HG03521 (cell line): ENCODE results near the gene IPO9.

Experiments
- ATAC-seq: cut with Tn5 transposase; IDR thresholded peaks from one replicate; pipeline ENCODE4 v1.9.1; 2021; ENCODE audit warnings: mild to moderate bottlenecking, moderate library complexity; ENCODE audit not compliant: unreplicated experiment

The IPO9 gene

DNA sequence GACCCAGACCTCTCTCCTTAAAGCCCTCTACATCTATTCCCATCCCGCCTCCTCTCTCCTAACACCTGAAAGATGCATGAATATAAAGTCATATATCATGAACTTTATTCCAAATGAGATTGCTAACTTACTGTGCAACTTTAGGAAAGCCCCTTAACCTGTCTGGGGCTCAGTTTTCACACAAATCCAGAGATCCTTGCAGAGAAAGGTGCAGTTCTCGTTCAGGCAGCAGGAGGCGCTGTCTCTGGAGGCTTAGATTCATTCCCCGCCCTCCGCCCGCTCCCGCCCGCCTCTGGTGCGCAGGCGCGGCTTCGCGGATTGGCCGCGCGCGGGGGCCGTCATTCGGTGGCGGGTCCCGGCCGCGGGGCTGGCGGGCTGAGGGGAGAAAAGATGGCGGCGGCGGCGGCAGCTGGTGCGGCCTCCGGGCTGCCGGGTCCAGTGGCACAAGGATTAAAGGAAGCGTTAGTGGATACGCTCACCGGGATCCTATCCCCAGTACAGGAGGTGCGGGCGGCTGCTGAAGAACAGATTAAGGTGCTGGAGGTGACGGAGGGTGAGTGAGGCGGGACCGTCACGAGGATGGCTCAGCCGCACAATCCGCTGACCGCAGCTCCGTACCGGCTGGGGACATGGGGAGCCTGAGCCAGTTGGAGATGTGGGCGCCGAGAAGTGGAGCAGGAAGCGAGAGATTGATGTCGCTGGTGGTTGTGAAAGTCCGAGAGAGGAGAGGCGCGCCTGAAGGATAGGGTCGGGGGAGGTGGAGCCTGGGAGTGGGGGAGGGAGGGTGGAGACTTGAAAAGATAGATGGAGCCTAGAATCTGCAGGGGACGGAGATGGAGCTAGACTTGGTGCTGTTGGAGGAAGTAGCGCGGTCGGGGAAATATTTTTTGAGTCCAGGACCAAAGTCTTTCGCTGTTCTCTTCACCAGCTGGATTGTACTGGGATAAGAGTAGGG, at the start of gene IPO9:
IPO9 (plus strand) TSS at position 338 of the 955 bp plus-strand sequence; CDS start at position 391, 53 bp downstream.
- peak; percentile 92 for ATAC-seq

GRCh38 chr1:201779351-201779880, 49.5 kb upstream of the IPO9 start:
- ATAC-seq: no peak

GRCh38 chr1:201780952-201781351, 48.0 kb upstream of the IPO9 start:
- ATAC-seq: no peak

DNA sequence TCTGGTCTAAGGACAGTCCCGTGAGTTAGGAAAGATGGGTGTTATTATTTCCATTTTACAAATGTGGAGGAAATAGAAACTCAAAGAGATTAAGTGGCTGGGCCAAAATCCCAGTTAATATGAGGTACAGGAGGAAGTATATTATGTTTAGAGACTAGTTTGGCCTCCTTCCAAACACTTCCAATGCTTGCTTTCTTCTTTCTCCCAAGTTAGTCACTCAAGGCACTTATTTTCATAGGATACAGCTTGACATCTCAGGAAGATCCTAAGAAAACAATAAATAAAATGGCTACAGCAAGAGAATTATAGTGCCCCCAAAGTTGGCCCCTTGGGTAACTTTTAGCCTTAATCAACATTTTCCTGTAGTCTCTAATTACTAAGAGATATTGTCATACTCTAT, 47.5 kb upstream of the IPO9 start:
- no peak for ATAC-seq

DNA sequence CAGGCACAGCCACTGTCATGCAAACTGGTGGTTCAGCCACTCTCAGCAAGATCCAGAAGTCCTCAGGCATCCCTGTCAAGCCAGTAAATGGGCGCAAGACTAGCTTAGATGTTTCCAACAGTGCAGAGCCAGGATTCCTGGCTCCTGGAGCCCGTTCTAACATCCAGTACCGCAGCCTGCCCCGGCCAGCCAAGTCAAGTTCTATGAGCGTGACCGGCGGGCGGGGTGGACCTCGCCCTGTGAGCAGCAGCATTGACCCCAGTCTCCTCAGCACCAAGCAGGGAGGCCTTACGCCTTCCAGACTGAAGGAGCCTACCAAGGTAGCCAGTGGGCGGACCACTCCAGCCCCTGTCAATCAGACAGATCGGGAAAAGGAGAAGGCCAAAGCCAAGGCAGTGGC, 46.6 kb upstream of the IPO9 start:
- ATAC-seq: no peak

DNA sequence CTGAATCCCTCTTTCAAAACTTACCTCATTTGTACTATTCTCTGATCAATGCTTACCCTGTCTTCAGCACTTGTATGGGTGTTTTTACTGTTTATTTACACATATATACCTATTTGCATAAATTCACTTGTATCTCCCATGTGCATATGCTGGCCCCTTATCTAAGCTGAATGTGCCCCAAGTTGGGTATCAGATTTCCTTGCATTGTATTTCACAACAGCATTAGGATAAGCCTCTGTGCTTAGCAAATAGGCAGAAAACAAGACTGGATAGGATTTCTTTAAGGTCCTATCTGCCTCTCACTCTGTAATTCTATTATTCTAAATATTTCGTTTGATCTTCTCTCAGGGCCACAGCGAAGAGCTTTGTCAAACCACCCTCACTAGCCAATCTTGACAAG, 45.9 kb upstream of the IPO9 start:
- ATAC-seq: no peak

DNA sequence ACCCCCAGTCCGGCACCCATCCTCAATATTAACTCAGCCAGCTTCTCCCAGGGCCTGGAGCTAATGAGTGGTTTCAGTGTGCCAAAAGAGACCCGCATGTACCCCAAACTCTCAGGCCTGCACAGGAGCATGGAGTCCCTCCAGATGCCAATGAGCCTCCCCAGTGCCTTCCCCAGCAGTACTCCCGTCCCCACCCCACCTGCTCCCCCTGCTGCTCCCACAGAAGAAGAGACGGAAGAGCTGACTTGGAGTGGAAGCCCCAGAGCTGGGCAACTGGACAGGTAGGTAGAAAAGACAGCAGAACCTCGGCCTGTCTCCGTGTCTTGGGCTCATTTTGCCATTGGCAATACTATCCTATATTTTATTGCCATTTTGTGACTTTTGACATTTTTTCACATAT, 45.4 kb upstream of the IPO9 start:
- no peak for ATAC-seq

- no peak for ATAC-seq
Observed at GRCh38 chr1:201785291-201785690, 43.7 kb upstream of the IPO9 start.

DNA sequence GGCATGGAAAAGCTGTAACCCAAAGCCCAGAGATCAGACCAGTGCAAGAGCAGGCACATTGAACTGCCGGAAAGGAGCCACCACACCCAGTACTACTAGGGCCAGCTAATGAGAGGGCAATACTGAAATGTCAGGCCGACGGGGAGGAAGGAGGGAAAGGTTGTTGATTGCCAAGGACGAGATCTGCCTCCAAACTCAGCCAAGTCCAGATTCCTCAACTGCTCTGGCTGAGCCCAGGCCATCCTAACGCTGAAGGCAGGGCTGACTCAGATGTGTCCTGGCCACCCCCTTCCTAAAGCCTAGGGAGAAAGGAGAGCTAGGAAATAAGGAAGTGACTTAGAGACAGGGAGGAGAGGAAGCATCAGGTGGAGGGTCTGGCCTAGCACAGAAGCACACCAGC, 42.1 kb upstream of the IPO9 start:
- no peak for ATAC-seq

DNA sequence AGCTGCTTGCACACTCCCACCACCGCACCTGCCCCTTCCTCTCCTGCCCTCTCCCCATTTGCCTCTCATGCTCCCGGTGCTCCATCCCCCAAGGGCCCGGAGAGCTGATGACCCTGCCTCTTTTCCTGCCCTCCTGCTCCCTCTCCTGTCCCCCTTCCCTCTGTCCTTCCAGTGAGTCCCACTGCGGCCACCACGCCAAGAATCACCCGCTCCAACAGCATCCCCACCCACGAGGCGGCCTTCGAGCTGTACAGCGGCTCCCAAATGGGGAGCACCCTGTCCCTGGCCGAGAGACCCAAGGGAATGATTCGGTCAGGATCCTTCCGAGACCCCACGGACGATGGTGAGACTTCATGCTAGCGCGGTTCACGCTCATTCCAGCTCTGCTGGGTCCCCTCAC, 40.7 kb upstream of the IPO9 start:
- ATAC-seq: no peak

GRCh38 chr1:201789245-201789644, 39.7 kb upstream of the IPO9 start:
- ATAC-seq: no peak

- ATAC-seq: no peak
Observed at GRCh38 chr1:201790261-201790660, 38.7 kb upstream of the IPO9 start.

- no peak for ATAC-seq
Observed at GRCh38 chr1:201791051-201791778, 37.7 kb upstream of the IPO9 start.

DNA sequence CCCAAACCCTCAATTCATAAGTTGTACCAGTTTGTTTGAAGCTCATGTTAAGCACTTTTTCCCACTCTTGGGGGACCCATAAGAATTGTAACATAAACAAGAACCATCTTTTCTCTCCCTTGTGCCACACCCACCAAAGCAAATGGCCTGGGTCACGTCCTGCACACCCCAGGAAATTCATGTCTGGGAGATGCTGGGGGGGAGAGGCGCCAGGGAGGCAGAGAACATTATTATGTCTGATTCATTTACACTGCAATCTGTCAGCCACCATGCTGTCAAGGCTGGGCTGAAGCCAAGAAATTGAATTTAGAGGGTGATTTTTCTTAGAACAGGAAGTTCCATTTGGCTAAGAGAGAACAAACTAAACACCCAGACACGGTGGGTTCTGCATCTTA, 37.2 kb upstream of the IPO9 start:
- ATAC-seq: no peak

DNA sequence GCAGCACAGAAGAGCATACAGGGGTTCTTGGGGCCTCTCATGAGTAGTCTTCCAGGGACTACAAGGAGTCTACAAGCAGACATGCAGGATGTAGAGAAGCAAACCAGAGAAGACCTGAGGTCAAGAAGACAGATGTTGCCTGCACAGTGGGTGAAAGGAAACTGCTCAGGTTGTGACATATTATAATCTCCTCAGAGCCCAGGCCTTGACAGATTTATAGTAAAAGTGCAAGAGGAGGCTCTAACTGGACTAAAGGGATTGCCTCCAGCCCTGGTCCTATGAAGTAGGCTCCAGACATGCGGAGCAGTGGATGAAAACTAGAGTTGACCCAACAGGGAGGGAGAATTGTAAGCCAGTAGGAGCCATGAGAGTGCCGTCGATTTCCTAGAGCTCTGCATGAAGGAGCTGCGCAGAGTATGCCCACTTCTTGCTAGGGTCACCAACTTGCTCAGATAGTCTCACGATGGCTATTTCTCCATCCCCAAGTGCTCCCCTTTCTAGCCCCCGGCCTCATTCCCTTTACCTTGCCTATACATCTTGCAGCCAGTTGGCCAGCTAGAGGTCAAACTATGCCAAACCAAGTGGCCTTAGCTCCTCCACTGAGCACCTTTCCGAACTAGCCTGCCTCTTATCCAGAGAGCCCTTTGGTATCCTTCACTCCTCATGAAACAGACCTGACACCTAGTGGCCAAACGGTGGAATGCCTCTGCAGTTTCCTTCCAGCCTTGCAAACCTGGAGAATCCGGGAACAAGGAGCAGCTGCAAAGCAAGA, 36.2 kb upstream of the IPO9 start:
- ATAC-seq: no peak

DNA sequence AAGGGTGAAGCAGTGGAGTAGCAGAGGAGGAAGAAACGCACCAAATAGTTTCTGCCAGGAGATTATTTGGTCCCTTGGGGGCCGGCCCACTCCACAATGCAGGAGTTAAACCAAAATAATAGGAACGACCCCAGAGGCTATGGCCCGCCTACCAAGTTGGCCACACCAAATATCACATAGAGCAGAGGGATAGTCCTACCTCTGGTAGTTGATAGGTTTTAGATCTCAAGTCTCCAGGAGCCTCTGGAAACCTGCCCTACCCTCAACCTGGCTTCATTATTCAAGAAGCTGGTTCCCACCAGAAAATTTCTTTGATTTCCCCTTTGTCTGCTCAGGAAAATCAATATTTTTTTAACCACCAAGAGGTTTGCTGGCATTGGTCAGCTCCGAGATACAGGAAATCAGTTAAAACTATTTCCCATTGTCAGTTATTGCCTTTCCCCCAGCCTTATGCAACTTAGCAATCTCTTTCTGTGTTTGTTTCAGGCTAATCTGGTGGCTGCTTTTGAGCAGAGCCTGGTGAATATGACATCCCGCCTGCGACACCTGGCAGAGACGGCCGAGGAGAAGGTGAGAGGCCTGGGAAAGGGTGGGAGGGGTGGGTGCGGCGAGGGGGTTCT, 35.5 kb upstream of the IPO9 start:
- ATAC-seq: no peak

DNA sequence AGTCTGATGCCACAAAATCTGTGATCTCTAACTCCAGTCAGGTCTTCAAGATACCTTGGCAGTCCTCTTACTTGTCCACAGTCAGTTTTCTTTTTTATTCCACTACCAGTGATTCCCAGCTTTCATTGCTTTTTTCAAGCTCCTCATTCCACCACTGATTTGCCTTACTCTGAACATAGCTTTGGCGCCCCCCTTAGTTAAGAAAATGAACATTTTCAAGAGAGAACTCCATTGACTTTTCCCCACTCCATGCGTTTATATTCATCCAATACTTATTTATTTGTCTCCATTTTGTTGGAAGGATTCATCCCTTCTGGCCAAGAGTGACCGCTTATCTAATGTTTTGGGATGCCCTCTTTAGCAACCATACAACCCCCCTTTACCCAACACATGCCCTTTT, 33.9 kb upstream of the IPO9 start:
- ATAC-seq: no peak

- ATAC-seq: no peak
Observed at GRCh38 chr1:201800246-201800645, 28.7 kb upstream of the IPO9 start.

- ATAC-seq: no peak
Observed at GRCh38 chr1:201806801-201807200, 22.2 kb upstream of the IPO9 start.

DNA sequence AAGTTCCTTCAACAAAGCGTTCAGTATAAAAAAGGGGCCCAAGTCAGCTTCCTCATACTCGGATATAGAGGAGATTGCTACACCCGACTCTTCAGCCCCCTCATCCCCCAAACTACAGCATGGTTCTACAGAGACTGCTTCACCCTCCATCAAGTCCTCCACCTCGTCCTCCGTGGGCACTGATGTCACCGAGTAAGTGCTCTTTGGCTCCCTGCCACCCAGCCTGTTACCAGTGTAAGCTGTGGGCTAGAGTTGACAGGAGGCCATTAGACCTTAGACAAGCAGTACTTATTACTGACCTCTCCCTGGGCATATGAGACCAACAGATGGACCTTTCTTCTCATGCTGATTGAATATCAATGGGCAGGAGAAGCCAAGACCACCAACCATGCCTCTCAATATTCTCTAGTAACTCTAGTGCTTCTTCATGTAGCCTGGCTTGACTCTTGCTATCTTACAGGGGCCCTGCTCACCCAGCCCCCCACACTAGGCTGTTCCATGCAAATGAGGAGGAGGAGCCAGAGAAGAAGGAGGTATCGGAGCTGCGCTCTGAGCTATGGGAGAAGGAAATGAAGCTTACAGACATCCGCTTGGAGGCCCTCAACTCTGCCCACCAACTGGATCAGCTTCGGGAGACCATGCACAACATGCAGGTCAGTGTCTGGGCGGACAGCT, 20.9 kb upstream of the IPO9 start:
- ATAC-seq: no peak
